A673 (cell line): Measurements from ENCODE around the gene TRMT61A.

ENCODE experiments used
- EZH2 ChIP-seq: fragments of 200-600 bp; sonication (generic); IDR thresholded peaks from 2 replicates; pipeline ENCODE4 v1.6.1; 2017; ENCODE audit warnings: borderline replicate concordance, low read depth, mild to moderate bottlenecking, mixed read lengths, antibody characterized with exemption, low read length; ENCODE audit not compliant: poor library complexity, severe bottlenecking
- TF ChIP-seq, protein P1 (sequence below): fragments of 300-800, 200-600 bp; sonication (generic); conservative IDR thresholded peaks from 2 replicates; pipeline ENCODE4 v1.5.1; 2017; ENCODE audit warnings: low read depth, mild to moderate bottlenecking, antibody characterized with exemption, low read length, moderate library complexity, mixed read lengths

DNA sequence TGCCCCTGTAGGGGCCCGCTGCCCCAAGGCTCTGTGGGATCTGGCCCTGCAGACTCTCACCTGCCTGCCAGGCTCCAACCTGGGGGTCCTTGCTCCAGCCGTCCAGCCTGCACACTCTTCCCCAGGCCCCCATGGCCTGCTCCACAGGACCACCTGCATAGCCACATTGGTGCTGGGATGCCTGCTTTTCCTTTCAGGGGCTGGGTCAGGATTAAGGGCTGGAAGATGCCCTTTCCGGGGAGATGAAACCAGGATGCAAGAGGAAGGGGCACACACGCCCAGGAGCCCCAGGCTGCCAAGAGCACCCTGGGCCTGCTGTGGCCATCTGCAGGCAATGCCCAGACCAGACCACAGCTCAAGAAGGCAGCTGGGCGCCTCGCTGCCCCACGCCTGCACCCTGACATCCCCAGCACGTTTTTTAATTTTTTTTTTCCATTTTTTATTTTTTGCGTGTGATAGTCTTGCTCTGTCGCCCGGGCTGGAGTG, 18.5 kb downstream of the TRMT61A start:
- TF ChIP-seq, protein P1, sequence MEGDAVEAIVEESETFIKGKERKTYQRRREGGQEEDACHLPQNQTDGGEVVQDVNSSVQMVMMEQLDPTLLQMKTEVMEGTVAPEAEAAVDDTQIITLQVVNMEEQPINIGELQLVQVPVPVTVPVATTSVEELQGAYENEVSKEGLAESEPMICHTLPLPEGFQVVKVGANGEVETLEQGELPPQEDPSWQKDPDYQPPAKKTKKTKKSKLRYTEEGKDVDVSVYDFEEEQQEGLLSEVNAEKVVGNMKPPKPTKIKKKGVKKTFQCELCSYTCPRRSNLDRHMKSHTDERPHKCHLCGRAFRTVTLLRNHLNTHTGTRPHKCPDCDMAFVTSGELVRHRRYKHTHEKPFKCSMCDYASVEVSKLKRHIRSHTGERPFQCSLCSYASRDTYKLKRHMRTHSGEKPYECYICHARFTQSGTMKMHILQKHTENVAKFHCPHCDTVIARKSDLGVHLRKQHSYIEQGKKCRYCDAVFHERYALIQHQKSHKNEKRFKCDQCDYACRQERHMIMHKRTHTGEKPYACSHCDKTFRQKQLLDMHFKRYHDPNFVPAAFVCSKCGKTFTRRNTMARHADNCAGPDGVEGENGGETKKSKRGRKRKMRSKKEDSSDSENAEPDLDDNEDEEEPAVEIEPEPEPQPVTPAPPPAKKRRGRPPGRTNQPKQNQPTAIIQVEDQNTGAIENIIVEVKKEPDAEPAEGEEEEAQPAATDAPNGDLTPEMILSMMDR: no peak
- TF ChIP-seq EZH2: no peak
